Neuron (in vitro differentiated cells): ENCODE measurements around the gene ZNF555.

Source experiments
- H2AFZ ChIP-seq: one replicate; pipeline ENCODE4 v1.6.1; 2013; ENCODE audit warnings: low read depth, mild to moderate bottlenecking, inconsistent platforms, low read length, moderate library complexity
- H3K27me3 ChIP-seq: one replicate; pipeline ENCODE4 v1.6.1; 2013; ENCODE audit warnings: low read length; ENCODE audit not compliant: insufficient read depth
- H3K36me3 ChIP-seq: one replicate; pipeline ENCODE4 v1.6.1; 2013; ENCODE audit warnings: low read length; ENCODE audit not compliant: insufficient read depth
- H3K4me1 ChIP-seq: one replicate; pipeline ENCODE4 v1.6.1; 2013; ENCODE audit warnings: low read length; ENCODE audit not compliant: insufficient read depth
- H3K4me3 ChIP-seq: 2 replicates; pipeline ENCODE4 v1.5.1; 2013; ENCODE audit warnings: mild to moderate bottlenecking, low read length, moderate library complexity
- H3K9me3 ChIP-seq: one replicate; pipeline ENCODE4 v1.6.1; 2013; ENCODE audit warnings: low read length

ZNF555 gene

GRCh38 chr19:2823646-2824045, 17.6 kb upstream of the ZNF555 start:
- peaks cover 4% of the 10 kb centered on the region for H3K4me1 ChIP-seq
- no peaks in the 10 kb centered on the region for H3K27me3 ChIP-seq
- no peak overlapping the region for H2AFZ ChIP-seq
- H3K4me3 ChIP-seq: no peak overlapping the region
- H3K9me3 ChIP-seq: peaks cover 48% of the 10 kb centered on the region
- H3K36me3 ChIP-seq: peaks cover 22% of the 10 kb centered on the region

GRCh38 chr19:2824129-2824528, 17.1 kb upstream of the ZNF555 start:
- Histone ChIP-seq H3K36me3 (peaks cover 22% of the 10 kb centered on the region), H3K4me1 (peaks cover 4% of the 10 kb centered on the region), H3K9me3 (peaks cover 53% of the 10 kb centered on the region), H2AFZ (no peak overlapping the region), H3K4me3 (no peak overlapping the region), H3K27me3 (no peaks in the 10 kb centered on the region)

- Histone ChIP-seq H3K27me3 (no peaks in the 10 kb centered on the region), H2AFZ (no peak overlapping the region), H3K4me1 (no peaks in the 10 kb centered on the region), H3K4me3 (no peak overlapping the region), H3K9me3 (peaks cover 59% of the 10 kb centered on the region), H3K36me3 (peaks cover 23% of the 10 kb centered on the region)
These were observed 14.3 kb upstream of the ZNF555 start for GRCh38 chr19:2827022-2827421.

- H3K9me3 ChIP-seq: peaks cover 63% of the 10 kb centered on the region
- H3K4me3 ChIP-seq: no peak overlapping the region
- no peaks in the 10 kb centered on the region for H3K4me1 ChIP-seq
- H3K27me3 ChIP-seq: no peaks in the 10 kb centered on the region
- H3K36me3 ChIP-seq: peaks cover 31% of the 10 kb centered on the region
- H2AFZ ChIP-seq: no peak overlapping the region
These were observed 13.3 kb upstream of the ZNF555 start for GRCh38 chr19:2827840-2828489.

GRCh38 chr19:2834294-2834871, 6.9 kb upstream of the ZNF555 start:
- H3K4me3 ChIP-seq: no peak overlapping the region

GRCh38 chr19:2837430-2837829, 3.8 kb upstream of the ZNF555 start:
- Histone ChIP-seq H3K4me3 (no peak overlapping the region), H2AFZ (no peak overlapping the region), H3K4me1 (peaks cover 5% of the 10 kb centered on the region), H3K36me3 (peaks cover 30% of the 10 kb centered on the region), H3K27me3 (no peaks in the 10 kb centered on the region), H3K9me3 (peaks cover 46% of the 10 kb centered on the region)

More at GRCh38 chr19:2834294-2834871, 6.9 kb upstream of the ZNF555 start:
- no peaks in the 10 kb centered on the region for H3K4me1 ChIP-seq
- peaks cover 57% of the 10 kb centered on the region for H3K9me3 ChIP-seq
- no peak overlapping the region for H2AFZ ChIP-seq
- H3K27me3 ChIP-seq: no peaks in the 10 kb centered on the region
- H3K36me3 ChIP-seq: peaks cover 36% of the 10 kb centered on the region

GRCh38 chr19:2841855-2842574, 740 bp downstream of the ZNF555 start:
- H3K27me3 ChIP-seq: no peaks in the 10 kb centered on the region
- no peaks in the 10 kb centered on the region for H3K36me3 ChIP-seq
- H3K9me3 ChIP-seq: peaks cover 26% of the 10 kb centered on the region
- peak overlapping the region; percentile 26 for H2AFZ ChIP-seq
- peak overlapping the region; percentile 73 for H3K4me3 ChIP-seq
- H3K4me1 ChIP-seq: peaks cover 6% of the 10 kb centered on the region

GRCh38 chr19:2845107-2845506, 3.8 kb downstream of the ZNF555 start:
- H3K9me3 ChIP-seq: peaks cover 37% of the 10 kb centered on the region
- no peaks in the 10 kb centered on the region for H3K36me3 ChIP-seq
- H2AFZ ChIP-seq: no peak overlapping the region
- no peak overlapping the region for H3K4me3 ChIP-seq
- peaks cover 6% of the 10 kb centered on the region for H3K4me1 ChIP-seq
- no peaks in the 10 kb centered on the region for H3K27me3 ChIP-seq

GRCh38 chr19:2846180-2846894, 5.1 kb downstream of the ZNF555 start:
- peaks cover 10% of the 10 kb centered on the region for H3K36me3 ChIP-seq
- no peak overlapping the region for H2AFZ ChIP-seq
- no peaks in the 10 kb centered on the region for H3K27me3 ChIP-seq
- H3K9me3 ChIP-seq: peaks cover 44% of the 10 kb centered on the region
- H3K4me1 ChIP-seq: peaks cover 6% of the 10 kb centered on the region
- H3K4me3 ChIP-seq: no peak overlapping the region

- Histone ChIP-seq H3K4me1 (peaks cover under 1% of the 10 kb centered on the region), H3K27me3 (no peaks in the 10 kb centered on the region), H3K9me3 (peaks cover 54% of the 10 kb centered on the region), H3K36me3 (peaks cover 21% of the 10 kb centered on the region), H2AFZ (no peak overlapping the region), H3K4me3 (no peak overlapping the region)
These were observed 6.2 kb downstream of the ZNF555 start for GRCh38 chr19:2847507-2847906.

GRCh38 chr19:2848616-2849015, 7.3 kb downstream of the ZNF555 start:
- Histone ChIP-seq H3K4me1 (no peaks in the 10 kb centered on the region), H3K4me3 (no peak overlapping the region), H3K27me3 (no peaks in the 10 kb centered on the region), H2AFZ (no peak overlapping the region), H3K9me3 (peaks cover 65% of the 10 kb centered on the region), H3K36me3 (peaks cover 32% of the 10 kb centered on the region)

GRCh38 chr19:2850256-2850925, 9.1 kb downstream of the ZNF555 start:
- no peaks in the 10 kb centered on the region for H3K4me1 ChIP-seq
- H3K36me3 ChIP-seq: peaks cover 45% of the 10 kb centered on the region
- no peak overlapping the region for H3K4me3 ChIP-seq
- no peaks in the 10 kb centered on the region for H3K27me3 ChIP-seq
- no peak overlapping the region for H2AFZ ChIP-seq
- peaks cover 64% of the 10 kb centered on the region for H3K9me3 ChIP-seq
